NB4 (cell line): Measurements from ENCODE around the gene ZNF816.

Source experiments
- MYC ChIP-seq: IDR thresholded peaks from 2 replicates; pipeline ENCODE4 v1.6.1; 2011; ENCODE audit warnings: low read depth, low read length
- POLR2A ChIP-seq: IDR thresholded peaks from 2 replicates; pipeline ENCODE4 v1.6.1; 2011; ENCODE audit warnings: mild to moderate bottlenecking; ENCODE audit not compliant: insufficient read length; ENCODE audit errors: extremely low read depth
- TF ChIP-seq, protein P1 (sequence below): IDR thresholded peaks from one replicate; pipeline ENCODE4 v1.5.1; 2012; ENCODE audit warnings: low read depth, low read length
- TF ChIP-seq, protein P2 (sequence below): IDR thresholded peaks from 2 replicates; pipeline ENCODE4 v1.6.1; 2011; ENCODE audit warnings: low read depth, low read length

DNA sequence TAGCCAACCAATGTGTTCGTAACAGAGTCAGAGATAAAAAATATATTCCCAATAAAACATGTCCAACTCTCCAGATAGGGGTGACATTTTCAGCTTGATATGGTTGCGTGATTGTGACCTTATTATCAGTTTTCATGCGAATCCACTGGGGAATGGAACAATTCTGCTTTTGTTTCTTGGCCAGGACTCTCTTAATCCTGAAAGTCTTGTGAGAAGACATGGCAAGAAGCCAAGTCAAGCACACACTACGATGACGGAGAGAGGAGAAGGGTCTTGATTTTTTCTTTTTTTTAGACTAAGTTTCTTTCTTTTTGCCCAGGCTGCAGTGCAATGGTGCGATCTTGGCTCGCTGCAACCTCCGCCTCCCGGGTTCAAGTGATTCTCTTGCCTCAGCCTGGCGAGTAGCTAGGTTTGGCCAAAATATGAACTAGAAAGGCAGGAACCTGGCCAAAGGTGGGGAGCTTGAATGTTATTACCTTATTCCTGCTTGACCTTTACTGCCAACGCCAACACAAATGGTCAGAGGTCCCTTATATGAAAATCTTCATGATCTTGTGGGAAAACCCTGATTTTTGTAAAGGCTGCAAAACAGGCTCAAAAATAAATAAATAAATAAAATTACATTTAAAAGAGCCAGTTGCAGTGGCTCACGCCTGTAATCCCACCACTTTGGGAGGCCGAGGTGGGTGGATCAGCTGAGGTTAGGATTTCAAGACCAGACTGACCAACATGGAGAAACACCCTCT, 14.5 kb downstream of the ZNF816 start:
- TF ChIP-seq, protein P1, sequence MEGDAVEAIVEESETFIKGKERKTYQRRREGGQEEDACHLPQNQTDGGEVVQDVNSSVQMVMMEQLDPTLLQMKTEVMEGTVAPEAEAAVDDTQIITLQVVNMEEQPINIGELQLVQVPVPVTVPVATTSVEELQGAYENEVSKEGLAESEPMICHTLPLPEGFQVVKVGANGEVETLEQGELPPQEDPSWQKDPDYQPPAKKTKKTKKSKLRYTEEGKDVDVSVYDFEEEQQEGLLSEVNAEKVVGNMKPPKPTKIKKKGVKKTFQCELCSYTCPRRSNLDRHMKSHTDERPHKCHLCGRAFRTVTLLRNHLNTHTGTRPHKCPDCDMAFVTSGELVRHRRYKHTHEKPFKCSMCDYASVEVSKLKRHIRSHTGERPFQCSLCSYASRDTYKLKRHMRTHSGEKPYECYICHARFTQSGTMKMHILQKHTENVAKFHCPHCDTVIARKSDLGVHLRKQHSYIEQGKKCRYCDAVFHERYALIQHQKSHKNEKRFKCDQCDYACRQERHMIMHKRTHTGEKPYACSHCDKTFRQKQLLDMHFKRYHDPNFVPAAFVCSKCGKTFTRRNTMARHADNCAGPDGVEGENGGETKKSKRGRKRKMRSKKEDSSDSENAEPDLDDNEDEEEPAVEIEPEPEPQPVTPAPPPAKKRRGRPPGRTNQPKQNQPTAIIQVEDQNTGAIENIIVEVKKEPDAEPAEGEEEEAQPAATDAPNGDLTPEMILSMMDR: no peak
- TF ChIP-seq, protein P2, sequence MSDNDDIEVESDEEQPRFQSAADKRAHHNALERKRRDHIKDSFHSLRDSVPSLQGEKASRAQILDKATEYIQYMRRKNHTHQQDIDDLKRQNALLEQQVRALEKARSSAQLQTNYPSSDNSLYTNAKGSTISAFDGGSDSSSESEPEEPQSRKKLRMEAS: no peak
- no peak for TF ChIP-seq POLR2A
- no peak for TF ChIP-seq MYC
